Sciatic nerve (tissue), 1 donor: ENCODE measurements around the gene CDC73. TPM values are rescaled to one million over a fixed set of nuclear protein-coding genes. Genes with fewer than 3 reads are reported as not detected.

Experiments
- microRNA-seq: library from miRNA; unstranded; fragments of <30 nt; microRNA quantifications from one replicate; pipeline ENCODE4 v1.2.0, GENCODE V29; 2020
- total RNA-seq: library from RNA; stranded (reverse); fragmentation: NEBNext Ultra II Directional; extraction: Animal tissue kit (Norgen Biotek cat#: 25700); gene quantifications from one replicate; pipeline ENCODE4 v1.2.1, GENCODE V29; 2021
- donor health status: DM: no; HTN: no; CAD: no.

Gene CDC73
- total RNA-seq, 1 donor from 2014 or later, result 83.1 TPM

Small RNA genes within 50 kb of the gene (microRNA-seq; reads per million reads assigned to microRNA genes)
- not detected for gene MIR1278

Other genes starting within 250 kb of the CDC73 start
- 34.0 TPM for gene UCHL5, start 62.7 kb upstream of the CDC73 start, total RNA-seq
- gene RO60, start 62.4 kb upstream of the CDC73 start, total RNA-seq, result 84.8 TPM
- 16.0 TPM for gene GLRX2, start 16.6 kb upstream of the CDC73 start, total RNA-seq
- 10.2 TPM for gene B3GALT2, start 64.6 kb downstream of the CDC73 start, total RNA-seq